ENCODE data around the gene RREB1.

DNA sequence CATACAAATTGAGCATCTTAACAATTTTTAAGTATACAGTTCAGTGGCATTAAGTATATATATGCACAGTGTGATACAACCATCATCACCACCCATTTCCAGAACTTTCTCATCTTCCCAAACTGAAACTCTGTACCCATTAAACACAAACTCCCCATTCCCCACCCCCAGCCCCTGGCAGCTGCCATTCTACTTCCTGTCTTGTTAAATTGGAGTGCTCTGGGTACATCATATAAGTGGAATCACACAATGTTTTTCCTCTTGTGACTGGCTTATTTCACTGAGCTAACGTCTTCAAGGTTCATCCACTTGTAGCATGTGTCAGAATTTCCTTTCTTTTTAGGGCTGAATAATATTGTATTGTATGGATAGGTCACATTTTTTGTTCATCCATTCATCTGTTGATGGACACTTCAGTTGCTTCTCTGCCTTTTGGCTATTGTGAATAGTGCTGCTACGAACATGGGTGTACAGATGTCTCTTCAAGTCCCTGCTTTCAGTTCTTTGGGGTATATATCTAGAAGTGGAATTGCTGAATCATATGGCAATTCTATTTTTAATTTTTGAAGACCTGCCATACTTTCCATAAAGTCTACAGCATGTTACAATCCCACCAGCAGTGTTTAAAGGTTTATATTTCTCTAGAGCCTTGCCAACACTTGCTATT is 19.6 kb upstream of the RREB1 start:
- TF ChIP-seq, protein P1, sequence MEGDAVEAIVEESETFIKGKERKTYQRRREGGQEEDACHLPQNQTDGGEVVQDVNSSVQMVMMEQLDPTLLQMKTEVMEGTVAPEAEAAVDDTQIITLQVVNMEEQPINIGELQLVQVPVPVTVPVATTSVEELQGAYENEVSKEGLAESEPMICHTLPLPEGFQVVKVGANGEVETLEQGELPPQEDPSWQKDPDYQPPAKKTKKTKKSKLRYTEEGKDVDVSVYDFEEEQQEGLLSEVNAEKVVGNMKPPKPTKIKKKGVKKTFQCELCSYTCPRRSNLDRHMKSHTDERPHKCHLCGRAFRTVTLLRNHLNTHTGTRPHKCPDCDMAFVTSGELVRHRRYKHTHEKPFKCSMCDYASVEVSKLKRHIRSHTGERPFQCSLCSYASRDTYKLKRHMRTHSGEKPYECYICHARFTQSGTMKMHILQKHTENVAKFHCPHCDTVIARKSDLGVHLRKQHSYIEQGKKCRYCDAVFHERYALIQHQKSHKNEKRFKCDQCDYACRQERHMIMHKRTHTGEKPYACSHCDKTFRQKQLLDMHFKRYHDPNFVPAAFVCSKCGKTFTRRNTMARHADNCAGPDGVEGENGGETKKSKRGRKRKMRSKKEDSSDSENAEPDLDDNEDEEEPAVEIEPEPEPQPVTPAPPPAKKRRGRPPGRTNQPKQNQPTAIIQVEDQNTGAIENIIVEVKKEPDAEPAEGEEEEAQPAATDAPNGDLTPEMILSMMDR (IDR thresholded peaks at IDR 0.05) = no peak
- no peak for TF ChIP-seq POLR2A (IDR thresholded peaks at IDR 0.05)

All from prostate gland (tissue), 2 donors.